Fibroblast of skin of abdomen (primary cell): ENCODE measurements around the gene IFI27L1.

ENCODE experiments used
- DNase-seq: peaks from one replicate; pipeline ENCODE4 v3.0.0-alpha.2; 2013

The IFI27L1 gene

GRCh38 chr14:94138251-94138650, 57.1 kb downstream of the IFI27L1 start:
- no peak for DNase-seq

- DNase-seq = no peak
Measured at GRCh38 chr14:94139006-94139405, 57.9 kb downstream of the IFI27L1 start.

- DNase-seq = no peak
Measured at GRCh38 chr14:94139421-94139820, 58.3 kb downstream of the IFI27L1 start.

DNA sequence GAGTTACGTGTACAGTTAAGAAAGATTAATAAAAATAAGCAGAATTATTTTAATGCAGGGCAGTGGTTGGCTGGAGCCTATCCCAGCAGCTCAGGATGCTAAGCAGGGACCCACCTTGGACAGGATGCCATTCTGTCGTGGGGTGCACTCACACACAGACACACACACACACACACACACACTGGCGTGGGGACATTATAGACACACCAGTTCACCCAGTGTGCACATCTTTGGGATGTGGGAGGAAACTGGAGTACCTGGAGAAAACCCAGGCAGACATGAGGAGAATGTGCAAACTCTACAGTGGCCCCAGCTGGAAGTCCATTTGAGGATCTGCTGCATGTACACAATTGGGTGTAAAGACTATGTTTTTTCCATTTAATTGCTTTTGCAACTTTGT, 61.1 kb downstream of the IFI27L1 start:
- no peak for DNase-seq

DNA sequence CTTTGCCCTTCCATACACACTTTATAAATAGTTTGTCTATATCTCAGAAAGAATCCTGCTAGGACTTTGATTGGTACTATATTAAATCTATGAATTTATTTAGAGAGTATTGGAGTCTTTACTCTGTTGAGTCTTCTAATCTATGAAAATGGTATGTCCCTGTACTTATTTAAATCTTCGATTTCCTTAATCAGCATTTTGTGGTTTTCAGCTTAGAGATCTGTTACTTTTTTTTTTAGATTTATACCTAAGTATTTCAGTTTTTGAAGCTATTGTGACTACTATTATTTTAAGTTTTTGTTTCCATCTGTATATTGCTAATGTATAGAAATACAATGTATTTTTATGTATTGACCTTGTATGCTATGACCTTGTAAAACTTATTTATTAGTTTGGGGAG, 61.7 kb downstream of the IFI27L1 start:
- no peak for DNase-seq

DNA sequence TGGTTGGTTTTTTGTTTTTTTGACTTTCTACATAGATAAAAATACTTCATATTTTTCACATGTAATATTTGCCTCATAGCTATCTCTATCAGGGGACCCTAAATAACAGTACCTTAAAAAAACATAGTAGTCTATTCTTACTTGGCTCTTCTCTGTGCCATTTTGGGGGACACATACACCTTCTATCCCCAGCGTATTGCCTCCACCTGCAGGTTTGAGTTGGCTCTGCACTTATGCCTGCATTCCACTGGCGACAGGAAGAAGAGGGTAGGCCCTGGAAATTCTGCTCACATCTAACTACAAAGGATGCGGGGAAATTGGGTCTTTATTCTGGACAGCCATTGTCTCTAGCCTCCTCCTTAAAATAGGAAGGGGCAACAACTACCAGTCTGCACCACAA, 62.1 kb downstream of the IFI27L1 start:
- DNase-seq = no peak

GRCh38 chr14:94143711-94144110, 62.6 kb downstream of the IFI27L1 start:
- DNase-seq = no peak

GRCh38 chr14:94144765-94145164, 63.7 kb downstream of the IFI27L1 start:
- no peak for DNase-seq

GRCh38 chr14:94145902-94146527, 64.9 kb downstream of the IFI27L1 start:
- no peak for DNase-seq
